HCT116 (cell line): ENCODE measurements around the gene GTPBP2.

ENCODE experiments used
- ATF3 ChIP-seq: IDR thresholded peaks from 2 replicates; pipeline ENCODE4 v1.6.1; 2012
- CEBPB ChIP-seq: IDR thresholded peaks from 2 replicates; pipeline ENCODE4 v1.6.1; 2012; ENCODE audit warnings: low read depth
- CTCF ChIP-seq, 3 experiments: fragments of 200-600 bp in 1 of 3; sonication (generic) in 1 of 3; IDR thresholded peaks in 2 of 3; conservative IDR thresholded peaks in 1 of 3; 2 replicates each; pipeline ENCODE4 v1.5.1; 2012 to 2017; ENCODE audit warnings: low read depth in 2 of 3, low read length in 2 of 3, antibody characterized with exemption in 1 of 3, borderline replicate concordance in 1 of 3, control low read depth in 1 of 3, mild to moderate bottlenecking in 1 of 3, mixed read lengths in 1 of 3, mixed run types in 1 of 3, moderate library complexity in 1 of 3; ENCODE audit not compliant: insufficient read depth in 1 of 3
- EZH2 ChIP-seq: fragments of 200-600 bp; sonication (generic); IDR thresholded peaks from 2 replicates; pipeline ENCODE4 v1.6.1; 2017; ENCODE audit warnings: antibody characterized with exemption, mixed run types
- MAX ChIP-seq: IDR thresholded peaks from 2 replicates; pipeline ENCODE4 v1.6.1; 2012
- POLR2A ChIP-seq: IDR thresholded peaks from 2 replicates; pipeline ENCODE4 v1.7.0; 2011; ENCODE audit warnings: borderline replicate concordance; ENCODE audit not compliant: insufficient read depth, insufficient read length; ENCODE audit errors: extremely low read depth
- POLR2AphosphoS5 ChIP-seq: IDR thresholded peaks from 2 replicates; pipeline ENCODE4 v1.6.1; 2011; ENCODE audit warnings: mild to moderate bottlenecking, low read depth, low read length, moderate library complexity
- RAD21 ChIP-seq: IDR thresholded peaks from 2 replicates; pipeline ENCODE4 v1.6.1; 2012; ENCODE audit warnings: low read depth, mild to moderate bottlenecking
- REST ChIP-seq: IDR thresholded peaks from 2 replicates; pipeline ENCODE4 v1.6.1; 2012; ENCODE audit warnings: low read depth
- SRF ChIP-seq: IDR thresholded peaks from 2 replicates; pipeline ENCODE4 v1.6.1; 2012; ENCODE audit warnings: low read depth
- ZNF274 ChIP-seq: fragments of 200-500 bp; sonication (Bioruptor generic); IDR thresholded peaks from 2 replicates; pipeline ENCODE4 v1.6.1; 2014; ENCODE audit warnings: mild to moderate bottlenecking, low read depth, low read length, inconsistent platforms

GRCh38 chr6:43677759-43678158 lies 48.7 kb upstream of the GTPBP2 start:
- TF ChIP-seq EZH2: no peak
- TF ChIP-seq SRF: no peak
- TF ChIP-seq POLR2AphosphoS5: no peak
- no peak for TF ChIP-seq CTCF (IDR thresholded peaks at IDR 0.05 in 2 of 3, conservative IDR thresholded peaks at IDR 0.05 in 1 of 3; ENCODE audit: borderline replicate concordance in 1 of 3, insufficient read depth in 1 of 3, low read depth in 2 of 3, low read length in 2 of 3)
- no peak for TF ChIP-seq RAD21
- no peak for TF ChIP-seq MAX
- no peak for TF ChIP-seq POLR2A
- no peak for TF ChIP-seq REST
- no peak for TF ChIP-seq ATF3
- no peak for TF ChIP-seq ZNF274
- TF ChIP-seq CEBPB: no peak
